ENCODE measurements around the gene MT3. TPM values are rescaled to one million over a fixed set of nuclear protein-coding genes. Genes with fewer than 3 reads are reported as not detected.
A peak's percentile ranks its signal among the peaks of the same experiment; 100 is the strongest.

MT3 gene
- total and polyA plus RNA-seq, 2 of the 13 experiments (the other 11 are each of a cell fraction or from before 2014, with no cell fraction given): not detected

DNA sequence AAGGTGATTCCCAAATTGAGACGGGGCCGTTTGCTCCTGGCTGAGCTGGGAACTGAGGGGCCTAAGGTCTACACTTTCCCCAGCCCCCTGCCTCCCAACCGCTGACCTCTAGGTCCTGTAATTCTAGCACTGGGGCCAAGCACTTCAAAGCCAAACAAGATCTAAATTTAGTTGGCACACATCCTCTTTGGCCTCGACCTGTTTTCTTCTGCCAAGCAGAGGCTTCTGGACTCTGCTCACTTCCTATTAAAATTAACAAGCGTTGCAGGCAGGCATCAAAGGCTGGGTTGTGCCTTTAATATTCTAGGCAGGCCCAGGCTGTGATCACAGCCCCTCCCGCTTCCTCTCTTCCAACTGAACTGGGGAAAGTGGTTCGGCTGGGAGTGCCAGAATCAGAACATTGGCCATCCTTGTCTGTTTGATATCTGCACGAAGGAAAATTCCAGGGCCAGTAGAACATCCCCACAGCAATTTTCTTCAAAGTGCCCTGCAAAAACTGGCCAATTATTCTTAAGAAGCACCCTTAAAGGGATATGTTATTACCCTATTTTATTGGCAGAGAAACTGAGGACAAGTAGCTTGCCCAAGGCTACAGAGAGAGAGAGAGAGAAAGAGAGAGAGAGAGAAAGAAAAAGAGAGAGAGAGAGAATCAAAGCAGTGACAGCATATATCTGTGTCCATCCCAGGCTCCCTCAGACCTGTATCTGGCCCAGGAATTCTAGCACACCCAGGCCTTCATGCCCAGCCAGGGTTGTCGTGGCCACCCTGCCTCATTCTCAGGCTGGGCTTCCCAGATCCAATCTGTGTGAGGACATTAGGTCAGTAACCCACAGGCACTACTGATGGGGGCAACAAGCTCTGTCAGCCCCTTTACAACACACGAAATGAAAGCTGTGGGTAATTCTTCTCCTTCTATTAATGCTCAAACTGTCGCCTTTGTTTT is 37.3 kb upstream of the MT3 start (continued):
- TF ChIP-seq ZNF768 (CRISPR knock-in tag; IDR thresholded peaks at IDR 0.05) (no peak), HNF4G (IDR thresholded peaks at IDR 0.05; ENCODE audit: borderline replicate concordance, low read depth, low read length) (no peak), HNF4G (CRISPR knock-in tag; IDR thresholded peaks at IDR 0.05; ENCODE audit: borderline replicate concordance, low read depth) (peak; percentile 85; the same call in 1 of the 2 replicates), ZNF101 (CRISPR knock-in tag; IDR thresholded peaks at IDR 0.05; ENCODE audit: borderline replicate concordance, low read depth) (no peak), HOXA5 (CRISPR knock-in tag; IDR thresholded peaks at IDR 0.05) (peak; percentile 32; the same call in 1 of the 2 replicates), SMAD9 (CRISPR knock-in tag; IDR thresholded peaks at IDR 0.05) (no peak), ZC3H13 (CRISPR knock-in tag; IDR thresholded peaks at IDR 0.05) (no peak), ZNF430 (CRISPR knock-in tag; IDR thresholded peaks at IDR 0.05) (peak; percentile 68; the same call in 1 of the 2 replicates), ZNF33A (CRISPR knock-in tag; IDR thresholded peaks at IDR 0.05; ENCODE audit: borderline replicate concordance) (no peak), ZNF354B (CRISPR knock-in tag; IDR thresholded peaks at IDR 0.05) (no peak), KAT7 (CRISPR knock-in tag; IDR thresholded peaks at IDR 0.05; ENCODE audit: borderline replicate concordance) (no peak), ZSCAN29 (CRISPR knock-in tag; conservative IDR thresholded peaks at IDR 0.05) (peak; percentile 77; the same call in 1 of the 2 replicates), ZSCAN12 (CRISPR knock-in tag; IDR thresholded peaks at IDR 0.05) (peak; percentile 73; the same call in 1 of the 2 replicates), ATM (IDR thresholded peaks at IDR 0.05; ENCODE audit: borderline replicate concordance) (no peak), ZNF333 (CRISPR knock-in tag; IDR thresholded peaks at IDR 0.05; ENCODE audit: borderline replicate concordance) (no peak)
- TF ChIP-seq, protein P1, sequence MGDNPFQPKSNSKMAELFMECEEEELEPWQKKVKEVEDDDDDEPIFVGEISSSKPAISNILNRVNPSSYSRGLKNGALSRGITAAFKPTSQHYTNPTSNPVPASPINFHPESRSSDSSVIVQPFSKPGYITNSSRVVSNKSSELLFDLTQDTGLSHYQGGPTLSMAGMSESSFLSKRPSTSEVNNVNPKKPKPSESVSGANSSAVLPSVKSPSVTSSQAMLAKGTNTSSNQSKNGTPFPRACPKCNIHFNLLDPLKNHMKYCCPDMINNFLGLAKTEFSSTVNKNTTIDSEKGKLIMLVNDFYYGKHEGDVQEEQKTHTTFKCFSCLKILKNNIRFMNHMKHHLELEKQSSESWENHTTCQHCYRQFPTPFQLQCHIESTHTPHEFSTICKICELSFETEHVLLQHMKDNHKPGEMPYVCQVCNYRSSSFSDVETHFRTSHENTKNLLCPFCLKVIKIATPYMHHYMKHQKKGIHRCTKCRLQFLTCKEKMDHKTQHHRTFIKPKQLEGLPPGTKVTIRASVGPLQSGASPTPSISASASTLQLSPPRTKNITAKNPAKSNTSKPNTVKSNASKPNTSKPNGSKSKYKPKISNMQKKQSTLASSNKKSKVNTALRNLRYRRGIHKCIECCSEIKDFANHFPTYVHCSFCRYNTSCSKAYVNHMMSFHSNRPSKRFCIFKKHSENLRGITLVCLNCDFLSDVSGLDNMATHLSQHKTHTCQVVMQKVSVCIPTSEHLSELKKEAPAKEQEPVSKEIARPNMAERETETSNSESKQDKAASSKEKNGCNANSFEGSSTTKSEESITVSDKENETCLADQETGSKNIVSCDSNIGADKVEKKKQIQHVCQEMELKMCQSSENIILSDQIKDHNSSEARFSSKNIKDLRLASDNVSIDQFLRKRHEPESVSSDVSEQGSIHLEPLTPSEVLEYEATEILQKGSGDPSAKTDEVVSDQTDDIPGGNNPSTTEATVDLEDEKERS (CRISPR knock-in tag; IDR thresholded peaks at IDR 0.05): no peak
- TF ChIP-seq, protein P2, sequence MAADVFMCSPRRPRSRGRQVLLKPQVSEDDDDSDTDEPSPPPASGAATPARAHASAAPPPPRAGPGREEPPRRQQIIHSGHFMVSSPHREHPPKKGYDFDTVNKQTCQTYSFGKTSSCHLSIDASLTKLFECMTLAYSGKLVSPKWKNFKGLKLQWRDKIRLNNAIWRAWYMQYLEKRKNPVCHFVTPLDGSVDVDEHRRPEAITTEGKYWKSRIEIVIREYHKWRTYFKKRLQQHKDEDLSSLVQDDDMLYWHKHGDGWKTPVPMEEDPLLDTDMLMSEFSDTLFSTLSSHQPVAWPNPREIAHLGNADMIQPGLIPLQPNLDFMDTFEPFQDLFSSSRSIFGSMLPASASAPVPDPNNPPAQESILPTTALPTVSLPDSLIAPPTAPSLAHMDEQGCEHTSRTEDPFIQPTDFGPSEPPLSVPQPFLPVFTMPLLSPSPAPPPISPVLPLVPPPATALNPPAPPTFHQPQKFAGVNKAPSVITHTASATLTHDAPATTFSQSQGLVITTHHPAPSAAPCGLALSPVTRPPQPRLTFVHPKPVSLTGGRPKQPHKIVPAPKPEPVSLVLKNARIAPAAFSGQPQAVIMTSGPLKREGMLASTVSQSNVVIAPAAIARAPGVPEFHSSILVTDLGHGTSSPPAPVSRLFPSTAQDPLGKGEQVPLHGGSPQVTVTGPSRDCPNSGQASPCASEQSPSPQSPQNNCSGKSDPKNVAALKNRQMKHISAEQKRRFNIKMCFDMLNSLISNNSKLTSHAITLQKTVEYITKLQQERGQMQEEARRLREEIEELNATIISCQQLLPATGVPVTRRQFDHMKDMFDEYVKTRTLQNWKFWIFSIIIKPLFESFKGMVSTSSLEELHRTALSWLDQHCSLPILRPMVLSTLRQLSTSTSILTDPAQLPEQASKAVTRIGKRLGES (CRISPR knock-in tag; IDR thresholded peaks at IDR 0.05; ENCODE audit: borderline replicate concordance): no peak
- TF ChIP-seq, protein P3, sequence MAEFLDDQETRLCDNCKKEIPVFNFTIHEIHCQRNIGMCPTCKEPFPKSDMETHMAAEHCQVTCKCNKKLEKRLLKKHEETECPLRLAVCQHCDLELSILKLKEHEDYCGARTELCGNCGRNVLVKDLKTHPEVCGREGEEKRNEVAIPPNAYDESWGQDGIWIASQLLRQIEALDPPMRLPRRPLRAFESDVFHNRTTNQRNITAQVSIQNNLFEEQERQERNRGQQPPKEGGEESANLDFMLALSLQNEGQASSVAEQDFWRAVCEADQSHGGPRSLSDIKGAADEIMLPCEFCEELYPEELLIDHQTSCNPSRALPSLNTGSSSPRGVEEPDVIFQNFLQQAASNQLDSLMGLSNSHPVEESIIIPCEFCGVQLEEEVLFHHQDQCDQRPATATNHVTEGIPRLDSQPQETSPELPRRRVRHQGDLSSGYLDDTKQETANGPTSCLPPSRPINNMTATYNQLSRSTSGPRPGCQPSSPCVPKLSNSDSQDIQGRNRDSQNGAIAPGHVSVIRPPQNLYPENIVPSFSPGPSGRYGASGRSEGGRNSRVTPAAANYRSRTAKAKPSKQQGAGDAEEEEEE (CRISPR knock-in tag; IDR thresholded peaks at IDR 0.05; ENCODE audit: borderline replicate concordance): no peak
- TF ChIP-seq, protein P4, sequence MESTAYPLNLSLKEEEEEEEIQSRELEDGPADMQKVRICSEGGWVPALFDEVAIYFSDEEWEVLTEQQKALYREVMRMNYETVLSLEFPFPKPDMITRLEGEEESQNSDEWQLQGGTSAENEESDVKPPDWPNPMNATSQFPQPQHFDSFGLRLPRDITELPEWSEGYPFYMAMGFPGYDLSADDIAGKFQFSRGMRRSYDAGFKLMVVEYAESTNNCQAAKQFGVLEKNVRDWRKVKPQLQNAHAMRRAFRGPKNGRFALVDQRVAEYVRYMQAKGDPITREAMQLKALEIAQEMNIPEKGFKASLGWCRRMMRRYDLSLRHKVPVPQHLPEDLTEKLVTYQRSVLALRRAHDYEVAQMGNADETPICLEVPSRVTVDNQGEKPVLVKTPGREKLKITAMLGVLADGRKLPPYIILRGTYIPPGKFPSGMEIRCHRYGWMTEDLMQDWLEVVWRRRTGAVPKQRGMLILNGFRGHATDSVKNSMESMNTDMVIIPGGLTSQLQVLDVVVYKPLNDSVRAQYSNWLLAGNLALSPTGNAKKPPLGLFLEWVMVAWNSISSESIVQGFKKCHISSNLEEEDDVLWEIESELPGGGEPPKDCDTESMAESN (CRISPR knock-in tag; conservative IDR thresholded peaks at IDR 0.05): no peak

All from HepG2 (cell line).